HCT116 (cell line): ENCODE results near the gene RPS15A.

Experiments used
- CTCF ChIP-seq, 3 experiments: fragments of 200-600 bp in 1 of 3; sonication (generic) in 1 of 3; IDR thresholded peaks in 2 of 3; conservative IDR thresholded peaks in 1 of 3; 2 replicates each; pipeline ENCODE4 v1.5.1; 2012 to 2017; ENCODE audit warnings: low read depth in 2 of 3, low read length in 2 of 3, antibody characterized with exemption in 1 of 3, borderline replicate concordance in 1 of 3, control low read depth in 1 of 3, mild to moderate bottlenecking in 1 of 3, mixed read lengths in 1 of 3, mixed run types in 1 of 3, moderate library complexity in 1 of 3; ENCODE audit not compliant: insufficient read depth in 1 of 3
- EZH2phosphoT487 ChIP-seq: fragments of 200-600 bp; IDR thresholded peaks from 2 replicates; pipeline ENCODE4 v1.6.1; 2018; ENCODE audit warnings: antibody characterized with exemption, borderline replicate concordance
- POLR2AphosphoS5 ChIP-seq: IDR thresholded peaks from 2 replicates; pipeline ENCODE4 v1.6.1; 2011; ENCODE audit warnings: mild to moderate bottlenecking, low read depth, low read length, moderate library complexity
- YY1 ChIP-seq: IDR thresholded peaks from 2 replicates; pipeline ENCODE4 v1.6.1; 2011; ENCODE audit warnings: low read length, low read depth, moderate library complexity, mild to moderate bottlenecking; ENCODE audit not compliant: insufficient replicate concordance; ENCODE audit errors: extremely low read depth

GRCh38 chr16:18783430-18784341 is 6.4 kb downstream of the RPS15A start:
- TF ChIP-seq CTCF (IDR thresholded peaks at IDR 0.05 in 2 of 3, conservative IDR thresholded peaks at IDR 0.05 in 1 of 3; ENCODE audit: borderline replicate concordance in 1 of 3, insufficient read depth in 1 of 3, low read depth in 2 of 3, low read length in 2 of 3) (no peak), EZH2phosphoT487 (no peak), POLR2AphosphoS5 (no peak), YY1 (no peak)
